GM12878 (cell line): ENCODE results near the gene TEX28. TPM values are rescaled to one million over a fixed set of nuclear protein-coding genes. Genes with fewer than 3 reads are reported as not detected.

Experiments
- ATAC-seq: fragments of 200-7000 bp; cut with Tn5 transposase; 3 replicates; pipeline ENCODE4 v1.9.1; 2020; ENCODE audit warnings: mild to moderate bottlenecking, moderate library complexity
- BruUV-seq: library from RNA; stranded (reverse); fragments of 400-500 nt; replicated peaks from 2 replicates; lab custom pipeline; 2021; lab: Mats Ljungman, UMichigan
- CTCF ChIA-PET: fragments of 300-600 bp; sonication (Branson Sonifier 250); formaldehyde crosslinking; extraction: SDS; loops from one replicate; lab custom pipeline; 2021; ENCODE audit warnings: inconsistent platforms; lab: Yijun Ruan, JAX
- POLR2A ChIA-PET: fragments of 350-600 bp; formaldehyde crosslinking; extraction: SDS; loops from one replicate; lab custom pipeline; 2021; ENCODE audit warnings: inconsistent platforms; lab: Charles Lee
- RAD21 ChIA-PET: fragments of 300-600 bp; sonication (Branson Sonifier 250); formaldehyde crosslinking; loops from one replicate; lab custom pipeline; 2023; ENCODE audit warnings: antibody characterized with exemption; ENCODE audit not compliant: unreplicated experiment; lab: Charles Lee
- SMC1A ChIA-PET: fragments of 300-600 bp; sonication (Branson Sonifier 250); formaldehyde crosslinking; loops from one replicate; lab custom pipeline; 2023; ENCODE audit not compliant: unreplicated experiment, uncharacterized antibody; lab: Charles Lee
- DNase-seq: peaks from one replicate; pipeline ENCODE4 v3.0.0-alpha.2; 2011; ENCODE audit warnings: low read depth, low spot score
- FAIRE-seq: peaks from 3 replicates; lab custom pipeline; 2011; peaks lifted over from hg19 to GRCh38; lab: Jason Lieb, UNC
- H2AFZ ChIP-seq: 2 replicates; pipeline ENCODE4 v1.6.0; 2011; ENCODE audit warnings: low read depth, low read length, control low read depth; ENCODE audit not compliant: control insufficient read depth
- H3K27ac ChIP-seq: 2 replicates; pipeline ENCODE4 v1.5.1; 2011; ENCODE audit warnings: control low read depth; ENCODE audit not compliant: control insufficient read depth, insufficient read depth
- H3K27me3 ChIP-seq, 2 experiments: replicated peaks in 1 of 2; 2 replicates each; pipeline versions ENCODE4 v1.6.0 to v1.6.1; 2011; ENCODE audit warnings: low read length in 1 of 2; ENCODE audit not compliant: control insufficient read depth in 2 of 2, insufficient read depth in 2 of 2
- H3K36me3 ChIP-seq, 2 experiments: 2 replicates each; pipeline ENCODE4 v1.5.1; 2011; ENCODE audit warnings: low read length in 1 of 2; ENCODE audit not compliant: control insufficient read depth in 2 of 2, insufficient read depth in 2 of 2
- H3K4me1 ChIP-seq: 2 replicates; pipeline ENCODE4 v1.6.1; 2011; ENCODE audit warnings: mild to moderate bottlenecking, low read length, moderate library complexity, mixed read lengths; ENCODE audit not compliant: control insufficient read depth, insufficient read depth
- H3K4me2 ChIP-seq: 2 replicates; pipeline ENCODE4 v1.6.0; 2011; ENCODE audit warnings: control low read depth; ENCODE audit not compliant: control insufficient read depth, insufficient read depth
- H3K4me3 ChIP-seq: fragments of 200-600 bp; sonication (generic); 2 replicates; pipeline ENCODE4 v1.5.1; 2016
- H3K79me2 ChIP-seq: 2 replicates; pipeline ENCODE4 v1.6.0; 2011; ENCODE audit warnings: low read length; ENCODE audit not compliant: control insufficient read depth, insufficient read depth
- H3K9ac ChIP-seq: 2 replicates; pipeline ENCODE4 v1.8.0; 2011; ENCODE audit warnings: low read length, control low read depth, mixed read lengths; ENCODE audit not compliant: control insufficient read depth, insufficient read depth
- H3K9me3 ChIP-seq: replicated peaks from 3 replicates; pipeline ENCODE4 v1.5.1; 2011; ENCODE audit warnings: mild to moderate bottlenecking, low read length; ENCODE audit not compliant: control insufficient read depth, insufficient read depth
- H4K20me1 ChIP-seq: 2 replicates; pipeline ENCODE4 v1.6.0; 2011; ENCODE audit not compliant: control insufficient read depth, insufficient read depth
- ASH2L ChIP-seq: fragments of 300-600, 200-600 bp; sonication (generic); IDR thresholded peaks from 2 replicates; pipeline ENCODE4 v1.6.1; 2017; ENCODE audit warnings: low read depth, mild to moderate bottlenecking, borderline replicate concordance
- ATF7 ChIP-seq: fragments of 450-650 bp; IDR thresholded peaks from 2 replicates; pipeline ENCODE4 v1.6.1; 2016; ENCODE audit warnings: low read depth, mild to moderate bottlenecking
- CBFB ChIP-seq: IDR thresholded peaks from 2 replicates; pipeline ENCODE4 v1.6.1; 2016; ENCODE audit warnings: antibody characterized with exemption, low read depth
- CHD2 ChIP-seq: IDR thresholded peaks from 2 replicates; pipeline ENCODE4 v1.6.1; 2011; ENCODE audit warnings: low read depth, low read length, improper control_type of control experiment, borderline replicate concordance
- CREB1 ChIP-seq: IDR thresholded peaks from 2 replicates; pipeline ENCODE4 v1.6.1; 2012; ENCODE audit warnings: low read depth, mild to moderate bottlenecking, inconsistent platforms
- EED ChIP-seq: sonication (generic); IDR thresholded peaks from 2 replicates; pipeline ENCODE4 v1.6.1; 2016; ENCODE audit warnings: antibody characterized with exemption, low read depth
- EP300 ChIP-seq, 2 experiments: fragments of 150-350 bp in 1 of 2; IDR thresholded peaks; 2 replicates each; pipeline ENCODE4 v1.6.1; 2011 to 2012; ENCODE audit warnings: low read depth in 2 of 2, low read length in 2 of 2, borderline replicate concordance in 1 of 2, improper control_type of control experiment in 1 of 2, inconsistent platforms in 1 of 2; ENCODE audit not compliant: control insufficient read depth in 1 of 2
- GATAD2B ChIP-seq: fragments of 450-650 bp; conservative IDR thresholded peaks from 2 replicates; pipeline ENCODE4 v1.6.1; 2017; ENCODE audit warnings: low read depth, mild to moderate bottlenecking, moderate library complexity
- IKZF1 ChIP-seq: fragments of 450-650 bp; conservative IDR thresholded peaks from 2 replicates; pipeline ENCODE4 v1.6.1; 2017; ENCODE audit warnings: antibody characterized with exemption, mild to moderate bottlenecking
- IKZF2 ChIP-seq, 2 experiments: fragments of 450-650 bp; IDR thresholded peaks; 2 replicates each; pipeline ENCODE4 v1.6.1; 2017; ENCODE audit warnings: mild to moderate bottlenecking in 2 of 2, moderate library complexity in 2 of 2
- IRF4 ChIP-seq: IDR thresholded peaks from 2 replicates; pipeline ENCODE4 v1.6.1; 2011; ENCODE audit warnings: low read depth, low read length
- MEF2A ChIP-seq: IDR thresholded peaks from 2 replicates; pipeline ENCODE4 v1.6.1; 2011; ENCODE audit warnings: low read depth, mild to moderate bottlenecking, low read length, moderate library complexity; ENCODE audit not compliant: insufficient read depth
- MEF2B ChIP-seq: fragments of 450-650 bp; IDR thresholded peaks from 2 replicates; pipeline ENCODE4 v1.6.1; 2018; ENCODE audit warnings: mild to moderate bottlenecking, moderate library complexity; ENCODE audit not compliant: partially characterized antibody, poor library complexity, severe bottlenecking
- MTA2 ChIP-seq: fragments of 450-650 bp; IDR thresholded peaks from 2 replicates; pipeline ENCODE4 v1.6.1; 2016; ENCODE audit warnings: low read depth, mild to moderate bottlenecking, moderate library complexity
- NBN ChIP-seq: fragments of 450-650 bp; IDR thresholded peaks from 2 replicates; pipeline ENCODE4 v1.6.1; 2016
- NFYA ChIP-seq: IDR thresholded peaks from 2 replicates; pipeline ENCODE4 v1.6.1; 2011; ENCODE audit warnings: low read depth, mild to moderate bottlenecking, low read length, improper control_type of control experiment, borderline replicate concordance
- PML ChIP-seq: IDR thresholded peaks from 2 replicates; pipeline ENCODE4 v1.6.1; 2012; ENCODE audit warnings: low read length, inconsistent platforms
- RELA ChIP-seq: fragments of 450-650 bp; IDR thresholded peaks from 2 replicates; pipeline ENCODE4 v1.8.0; 2014; ENCODE audit warnings: borderline replicate concordance; ENCODE audit not compliant: partially characterized antibody
- RELB ChIP-seq: fragments of 450-650 bp; IDR thresholded peaks from 2 replicates; pipeline ENCODE4 v1.6.1; 2017; ENCODE audit warnings: low read depth, mild to moderate bottlenecking, moderate library complexity
- RUNX3 ChIP-seq: IDR thresholded peaks from 2 replicates; pipeline ENCODE4 v1.6.1; 2012; ENCODE audit warnings: low read length, inconsistent platforms
- SMARCA5 ChIP-seq: fragments of 450-650 bp; IDR thresholded peaks from 2 replicates; pipeline ENCODE4 v1.6.1; 2017; ENCODE audit warnings: mild to moderate bottlenecking
- SPI1 ChIP-seq: IDR thresholded peaks from 2 replicates; pipeline ENCODE4 v1.6.1; 2011; ENCODE audit warnings: low read depth, mild to moderate bottlenecking, low read length, moderate library complexity, borderline replicate concordance; ENCODE audit not compliant: insufficient read depth
- TARDBP ChIP-seq: IDR thresholded peaks from 2 replicates; pipeline ENCODE4 v1.6.1; 2016; ENCODE audit warnings: borderline replicate concordance
- ZNF24 ChIP-seq: fragments of 450-650 bp; IDR thresholded peaks from 2 replicates; pipeline ENCODE4 v1.6.1; 2017; ENCODE audit warnings: antibody characterized with exemption, mild to moderate bottlenecking
- WGBS: methylation state at CpG from one replicate; pipeline ENCODE4 v1.1.6; 2016; ENCODE audit warnings: low lambda C conversion rate; ENCODE audit not compliant: insufficient replicate concordance, insufficient coverage; ENCODE audit errors: missing lambda C conversion rate; 5-methylcytosine and 5-hydroxymethylcytosine counted together
- in situ Hi-C: fragments of 300-500 bp; cut with MboI; formaldehyde crosslinking; loops from 9 replicates; pipeline ENCODE4 v1.14.3; 2018; ENCODE audit warnings: mixed read lengths
- intact Hi-C: fragments of 100-400 bp; cut with micrococcal nuclease; formaldehyde crosslinking; loops from one replicate; pipeline ENCODE4 v1.14.2; 2022; ENCODE audit not compliant: unreplicated experiment
- polyA plus RNA-seq, 11 experiments: library from polyadenylated mRNA; depleted of rRNA in 4 of 11; unstranded in 6 of 11; stranded (reverse) in 5 of 11; fragments of >200 nt; fragmentation: Nextera tagmentation in 4 of 11; fragmentation: Illumina TruSeq in 1 of 11; extraction: Ambion mirVana in 4 of 11; extraction: Trizol in 1 of 11; gene quantifications; 1 replicate in 1 of 11; 2 replicates in 10 of 11; pipeline versions ENCODE4 v1.2.1 to v1.2.3, GENCODE V29; 2011 to 2016; ENCODE audit warnings: inconsistent platforms in 2 of 11, missing spikeins in 2 of 11, low read depth in 1 of 11
- total RNA-seq, 4 experiments: library from RNA; depleted of rRNA in 3 of 4; stranded (reverse); fragments of >200 nt in 3 of 4; fragmentation: Illumina TruSeq in 1 of 4; extraction: Trizol in 1 of 4; gene quantifications; 2 replicates each; pipeline versions ENCODE4 v1.2.1 to v1.2.3, GENCODE V29; 2013 to 2021
- TF ChIP-seq, protein P1 (sequence below): IDR thresholded peaks from 2 replicates; pipeline ENCODE4 v1.6.1; 2012; ENCODE audit warnings: low read depth, low read length, improper control_type of control experiment

TEX28 gene
- total and polyA plus RNA-seq, 10 of the 15 experiments (the other 5 are each of a cell fraction or from before 2014, with no cell fraction given), result not detected

DNA sequence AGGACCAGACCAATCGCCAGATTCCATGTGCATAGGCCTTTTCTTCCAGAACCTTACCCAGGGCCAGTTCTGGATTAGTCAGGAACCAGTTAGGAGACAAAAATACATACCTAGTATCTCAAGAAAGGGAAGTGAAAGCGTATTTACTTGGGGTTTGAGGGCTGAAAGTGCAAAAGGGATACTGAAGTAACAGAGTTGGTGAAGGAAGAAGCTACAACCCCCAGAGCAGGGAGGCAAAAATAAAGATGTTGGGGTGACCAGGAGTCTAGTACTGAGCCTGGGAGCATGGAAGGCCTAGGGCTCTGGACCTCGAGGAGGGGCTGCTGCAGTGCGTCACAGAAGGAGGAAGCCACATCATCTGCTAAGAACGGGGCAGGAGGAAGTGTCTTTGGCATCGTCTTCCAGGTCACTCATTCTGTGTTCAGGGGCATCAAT, 38.9 kb upstream of the TEX28 start:
- CTCF ChIA-PET, result interaction anchor here (0.6 to 1.2 kb wide), 3 partner anchors 16 to 35 kb away, joined by 3 to 4 read pairs (median 3); no protein-coding TSS in a partner anchor
- peak; percentile 17; the same call in 1 of the 2 replicates for TF ChIP-seq CHD2
- TF ChIP-seq EP300 (IDR thresholded peaks at IDR 0.05; ENCODE audit: borderline replicate concordance in 1 of 2, control insufficient read depth in 1 of 2, low read depth in 2 of 2, low read length in 2 of 2), result 0 out of 4 replicates have a peak, but pooled peaks of 1 of the 2 experiments have one; percentile 33
- TF ChIP-seq NBN, result 0 out of 2 replicates have a peak, but pooled peaks have one; percentile 17
- no peak for TF ChIP-seq ASH2L
- TF ChIP-seq IRF4, result peak; percentile 76
- no peak for TF ChIP-seq PML
- peak; percentile 51 for TF ChIP-seq MEF2B
- TF ChIP-seq SPI1, result peak; percentile 95
- TF ChIP-seq ZNF24, result no peak
- no peak for TF ChIP-seq RELA
- no peak for TF ChIP-seq NFYA
- TF ChIP-seq CREB1, result peak; percentile 51; the same call in 1 of the 2 replicates
- TF ChIP-seq GATAD2B, result no peak
- peak; percentile 85; the same call in 1 of the 2 replicates for TF ChIP-seq SMARCA5
- TF ChIP-seq EED, result peak; percentile 89
- no peak for TF ChIP-seq TARDBP
- peak; percentile 65 for TF ChIP-seq RELB
- TF ChIP-seq MTA2, result peak; percentile 32
- TF ChIP-seq ATF7, result peak; percentile 18; the same call in 1 of the 2 replicates
- TF ChIP-seq, protein P1, sequence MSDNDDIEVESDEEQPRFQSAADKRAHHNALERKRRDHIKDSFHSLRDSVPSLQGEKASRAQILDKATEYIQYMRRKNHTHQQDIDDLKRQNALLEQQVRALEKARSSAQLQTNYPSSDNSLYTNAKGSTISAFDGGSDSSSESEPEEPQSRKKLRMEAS, result no peak
- TF ChIP-seq CBFB, result no peak
- TF ChIP-seq IKZF1, result peak; percentile 85
- TF ChIP-seq RUNX3, result peak; percentile 67
- TF ChIP-seq MEF2A, result peak; percentile 66
- TF ChIP-seq IKZF2 (IDR thresholded peaks at IDR 0.05), result peak; percentile 86 to 88

More for the DNA sequence above, 38.9 kb upstream of the TEX28 start:
- RAD21 ChIA-PET, result no interaction called here
- Histone ChIP-seq H3K4me2 (peak overlapping the region; percentile 78), H3K4me1 (peaks cover 21% of the 10 kb centered on the region), H4K20me1 (no peaks in the 10 kb centered on the region), H3K27ac (peak overlapping the region; percentile 73), H2AFZ (peak overlapping the region; percentile 29; the same call in 1 of the 2 replicates), H3K27me3 (no peaks in the 10 kb centered on the region), H3K4me3 (0 out of 2 replicates have a peak overlapping the region, but pooled peaks have one; percentile 11), H3K9me3 (no peaks in the 10 kb centered on the region), H3K9ac (peak overlapping the region; percentile 8; the same call in 1 of the 2 replicates), H3K79me2 (no peaks in the 10 kb centered on the region), H3K36me3 (no peaks in the 10 kb centered on the region)
- 3% methylated on average over 6 of the region's 6 CpGs for WGBS
- FAIRE-seq, result peak; percentile 73
- POLR2A ChIA-PET, result no interaction called here
- intact Hi-C loops, result no loop called here
- BruUV-seq, result no TSS peak
- peak; percentile 50 for DNase-seq
- SMC1A ChIA-PET, result interaction anchor here (1.0 to 1.8 kb wide), 2 partner anchors 11 to 209 kb away, joined by 5 read pairs; no protein-coding TSS in a partner anchor
- ATAC-seq, result peak; percentile 94
- in situ Hi-C loops, result no loop called here
